Measurements from ENCODE around the gene COX7A2. TPM values are rescaled to one million over a fixed set of nuclear protein-coding genes. Genes with fewer than 3 reads are reported as not detected.

Gene COX7A2
- total RNA-seq, 1 experiment from 2014 or later, result 600 TPM

DNA sequence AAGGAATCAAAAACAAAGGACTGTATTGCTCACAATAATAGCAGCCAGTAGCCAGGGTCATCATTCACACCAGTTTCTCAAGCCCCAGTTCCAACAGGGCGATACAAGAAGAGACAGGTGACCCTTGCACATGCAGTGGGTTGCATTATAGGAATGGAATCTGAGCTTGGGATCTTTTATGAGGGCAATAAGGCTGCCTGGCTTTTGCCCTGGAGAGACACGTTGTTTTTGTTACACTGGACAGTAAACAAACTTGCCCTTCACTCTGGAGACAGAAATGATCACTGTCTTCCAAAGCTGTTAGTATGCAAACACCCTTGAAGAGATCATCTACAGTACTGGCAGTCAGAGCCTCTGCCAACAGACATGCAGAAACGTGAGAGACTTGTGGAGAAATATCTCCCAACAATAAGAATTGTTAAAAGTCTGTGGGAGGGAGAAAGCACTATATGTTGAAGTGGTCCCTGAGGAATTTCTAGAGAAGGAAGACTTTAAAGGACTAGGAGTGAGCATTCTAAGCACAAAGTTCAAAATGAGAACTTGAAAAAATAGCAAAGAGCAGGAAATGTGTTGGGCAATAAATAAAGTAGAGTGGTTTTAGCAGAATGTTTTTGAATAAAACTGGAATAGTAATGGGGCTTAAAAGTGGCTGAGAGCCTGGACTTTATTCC, 31.5 kb downstream of the COX7A2 start:
- TF ChIP-seq FOSL1 (IDR thresholded peaks at IDR 0.05; ENCODE audit: low read depth), result no peak
- TF ChIP-seq POLR2AphosphoS5 (IDR thresholded peaks at IDR 0.05; ENCODE audit: low read depth, low read length), result no peak
- TF ChIP-seq SRF (IDR thresholded peaks at IDR 0.05; ENCODE audit: low read depth), result no peak
- TF ChIP-seq TCF7L2 (IDR thresholded peaks at IDR 0.05; ENCODE audit: borderline replicate concordance, extremely low read depth, insufficient read depth, insufficient read length), result no peak
- no peak for TF ChIP-seq JUND (IDR thresholded peaks at IDR 0.05)
- TF ChIP-seq SIN3A (IDR thresholded peaks at IDR 0.05; ENCODE audit: low read depth), result no peak
- TF ChIP-seq, protein P1, sequence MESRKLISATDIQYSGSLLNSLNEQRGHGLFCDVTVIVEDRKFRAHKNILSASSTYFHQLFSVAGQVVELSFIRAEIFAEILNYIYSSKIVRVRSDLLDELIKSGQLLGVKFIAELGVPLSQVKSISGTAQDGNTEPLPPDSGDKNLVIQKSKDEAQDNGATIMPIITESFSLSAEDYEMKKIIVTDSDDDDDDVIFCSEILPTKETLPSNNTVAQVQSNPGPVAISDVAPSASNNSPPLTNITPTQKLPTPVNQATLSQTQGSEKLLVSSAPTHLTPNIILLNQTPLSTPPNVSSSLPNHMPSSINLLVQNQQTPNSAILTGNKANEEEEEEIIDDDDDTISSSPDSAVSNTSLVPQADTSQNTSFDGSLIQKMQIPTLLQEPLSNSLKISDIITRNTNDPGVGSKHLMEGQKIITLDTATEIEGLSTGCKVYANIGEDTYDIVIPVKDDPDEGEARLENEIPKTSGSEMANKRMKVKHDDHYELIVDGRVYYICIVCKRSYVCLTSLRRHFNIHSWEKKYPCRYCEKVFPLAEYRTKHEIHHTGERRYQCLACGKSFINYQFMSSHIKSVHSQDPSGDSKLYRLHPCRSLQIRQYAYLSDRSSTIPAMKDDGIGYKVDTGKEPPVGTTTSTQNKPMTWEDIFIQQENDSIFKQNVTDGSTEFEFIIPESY (IDR thresholded peaks at IDR 0.05; ENCODE audit: extremely low read depth, insufficient replicate concordance, low read length), result no peak
- H3K4me3 ChIP-seq (replicated peaks in 1 of 2; ENCODE audit: low read depth in 1 of 2, low read length in 2 of 2), result no peak overlapping the region
- no peaks in the 10 kb centered on the region for H3K9me2 ChIP-seq (ENCODE audit: insufficient read depth)
- H3K9ac ChIP-seq (ENCODE audit: low read length), result no peak overlapping the region
- H3K27ac ChIP-seq (ENCODE audit: low read depth, low read length), result no peak overlapping the region
- no peaks in the 10 kb centered on the region for H4K20me1 ChIP-seq (ENCODE audit: insufficient read depth)
- POLR2A ChIA-PET, result interaction anchor here (0.5 kb wide), 1 partner anchor 1445 kb away, joined by 3 read pairs; no protein-coding TSS in a partner anchor
- no TSS peak for BruUV-seq (replicated peaks)
- peak overlapping the region; percentile 81 for H2AFZ ChIP-seq (ENCODE audit: low read depth, low read length, poor library complexity, severe bottlenecking)
- no peak overlapping the region for H3K4me2 ChIP-seq (ENCODE audit: low read length)
- ATAC-seq, result no peak
- no peaks in the 10 kb centered on the region for H3K79me2 ChIP-seq (ENCODE audit: insufficient read depth, low read length)
- no peaks in the 10 kb centered on the region for H3K27me3 ChIP-seq (ENCODE audit: insufficient read depth, low read length)
- peaks cover 0 to 12% of the 10 kb centered on the region in 2 experiments; a peak in 2 of 4 replicates for H3K4me1 ChIP-seq (ENCODE audit: control insufficient read depth in 1 of 2, insufficient read depth in 2 of 2, low read length in 2 of 2)
- intact Hi-C loops (cut with micrococcal nuclease), result loop anchor here (1.0 kb wide), 2 partner anchors 314 to 1357 kb away; no protein-coding TSS in a partner anchor
- CTCF ChIA-PET, result interaction anchor here (0.9 to 4.4 kb wide), 15 partner anchors 9 to 1886 kb away, joined by 3 to 33 read pairs (median 4); no protein-coding TSS in a partner anchor
- no peak for DNase-seq (ENCODE audit: low read depth, low spot score)
- H3K9me3 ChIP-seq (ENCODE audit: control insufficient read depth in 1 of 2, insufficient read depth in 1 of 2, low read depth in 1 of 2, low read length in 2 of 2), result no peaks in the 10 kb centered on the region
- H3K36me3 ChIP-seq (ENCODE audit: control insufficient read depth in 1 of 2, insufficient read depth in 2 of 2, low read length in 2 of 2), result no peaks in the 10 kb centered on the region
- RAD21 ChIA-PET (ENCODE audit: low non-redundant PET in 1 of 2, low total read pairs in 2 of 2, uncharacterized antibody in 2 of 2, unreplicated experiment in 2 of 2), result no interaction called here
